GM23338 (cell line): ENCODE data around the gene MAP3K13.

Experiments used
- CTCF ChIP-seq, 2 experiments: fragments of 200-600 bp in 1 of 2; sonication (generic) in 1 of 2; conservative IDR thresholded peaks; 2 replicates each; pipeline versions ENCODE4 v1.5.1 to v1.6.1; 2016 to 2017; ENCODE audit warnings: antibody characterized with exemption in 2 of 2, low read depth in 2 of 2, mild to moderate bottlenecking in 2 of 2, moderate library complexity in 1 of 2
- EZH2 ChIP-seq: fragments of 200-600 bp; sonication (generic); IDR thresholded peaks from one replicate; pipeline ENCODE4 v1.8.0; 2017; ENCODE audit warnings: antibody characterized with exemption, mild to moderate bottlenecking, low read depth; ENCODE audit not compliant: unreplicated experiment
- EZH2phosphoT487 ChIP-seq: fragments of 200-600 bp; sonication (generic); IDR thresholded peaks from one replicate; pipeline ENCODE4 v1.8.1; 2018; ENCODE audit warnings: antibody characterized with exemption; ENCODE audit not compliant: unreplicated experiment
- POLR2AphosphoS5 ChIP-seq: IDR thresholded peaks from 2 replicates; pipeline ENCODE4 v1.6.1; 2016; ENCODE audit warnings: antibody characterized with exemption, low read depth
- REST ChIP-seq: IDR thresholded peaks from one replicate; pipeline ENCODE4 v1.6.1; 2018; ENCODE audit warnings: antibody characterized with exemption; ENCODE audit not compliant: unreplicated experiment
- ZNF114 ChIP-seq: fragments of 250-450 bp; sonication (Bioruptor Pico); IDR thresholded peaks from 2 replicates; pipeline ENCODE4 v1.5.0; 2020; ENCODE audit warnings: mild to moderate bottlenecking, moderate library complexity

- TF ChIP-seq CTCF (conservative IDR thresholded peaks at IDR 0.05; ENCODE audit: low read depth in 2 of 2) (no peak), REST (no peak), ZNF114 (CRISPR knock-in tag) (no peak), POLR2AphosphoS5 (no peak), EZH2phosphoT487 (no peak), EZH2 (no peak)
Observed at GRCh38 chr3:185342459-185343174, 20.3 kb upstream of the MAP3K13 start.
